ENCODE data around the gene RIPOR3.
"Not testable (repeated sequence)": the region's sequence is repeated elsewhere in the genome, so short reads cannot be mapped to it uniquely, and the experiment has no call there.

Gene RIPOR3

GRCh38 chr20:50543326-50543725 lies 148.0 kb downstream of the RIPOR3 start:
- no peak overlapping the region for H3K27ac ChIP-seq
- TF ChIP-seq ZFX (IDR thresholded peaks at IDR 0.05; ENCODE audit: borderline replicate concordance) (no peak), CTCF (IDR thresholded peaks at IDR 0.05) (no peak)

GRCh38 chr20:50541606-50542041 lies 149.7 kb downstream of the RIPOR3 start:
- H3K27ac ChIP-seq = no peak overlapping the region
- no peak for TF ChIP-seq CTCF (IDR thresholded peaks at IDR 0.05)
- no peak for TF ChIP-seq ZFX (IDR thresholded peaks at IDR 0.05; ENCODE audit: borderline replicate concordance)

- H3K27ac ChIP-seq = no peak overlapping the region
- no peak for TF ChIP-seq ZFX (IDR thresholded peaks at IDR 0.05; ENCODE audit: borderline replicate concordance)
These were observed 150.4 kb downstream of the RIPOR3 start for GRCh38 chr20:50540620-50541605.

- not testable (repeated sequence) for H3K27ac ChIP-seq
These were observed 151.5 kb downstream of the RIPOR3 start for GRCh38 chr20:50539798-50540197.

- no peak overlapping the region for H3K27ac ChIP-seq
- no peak for TF ChIP-seq ZFX (IDR thresholded peaks at IDR 0.05; ENCODE audit: borderline replicate concordance)
- TF ChIP-seq CTCF (IDR thresholded peaks at IDR 0.05) = no peak
These were observed 153.1 kb downstream of the RIPOR3 start for GRCh38 chr20:50538276-50538675.

GRCh38 chr20:50537546-50538201 lies 153.7 kb downstream of the RIPOR3 start:
- no peak for TF ChIP-seq ZFX (IDR thresholded peaks at IDR 0.05; ENCODE audit: borderline replicate concordance)
- TF ChIP-seq CTCF (IDR thresholded peaks at IDR 0.05) = no peak
- H3K27ac ChIP-seq = no peak overlapping the region

GRCh38 chr20:50536333-50536732 lies 155.0 kb downstream of the RIPOR3 start:
- TF ChIP-seq ZFX (IDR thresholded peaks at IDR 0.05; ENCODE audit: borderline replicate concordance) (no peak), CTCF (IDR thresholded peaks at IDR 0.05) (no peak)
- no peak overlapping the region for H3K27ac ChIP-seq

Data from 22Rv1 (cell line).